CD4-positive, alpha-beta T cell treated with Interferon gamma for 1 hour (primary cell): ENCODE data around the gene KLRF2.

Experiments used
- DNase-seq: peaks from one replicate; pipeline ENCODE4 v3.0.0-alpha.2; 2020

Gene KLRF2

DNA sequence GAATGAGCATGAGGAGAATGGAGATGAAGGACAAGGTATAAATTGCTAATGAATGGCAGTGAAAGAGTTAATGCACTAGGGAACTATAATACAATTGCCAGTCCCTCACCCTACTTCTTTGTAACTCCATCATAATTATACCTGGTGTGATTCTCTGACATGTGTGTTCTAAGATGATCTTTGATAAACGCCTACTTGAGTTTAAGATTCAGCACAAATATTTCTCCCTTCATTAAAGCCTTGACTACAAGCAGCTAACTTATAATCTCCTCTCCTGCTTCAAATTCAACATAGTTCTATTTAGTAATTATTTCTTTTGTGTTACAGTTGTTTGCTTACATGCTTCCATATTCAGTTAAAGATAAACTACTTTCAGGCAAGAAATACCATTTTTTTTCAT lies 60.5 kb downstream of the KLRF2 start:
- DNase-seq = no peak

DNA sequence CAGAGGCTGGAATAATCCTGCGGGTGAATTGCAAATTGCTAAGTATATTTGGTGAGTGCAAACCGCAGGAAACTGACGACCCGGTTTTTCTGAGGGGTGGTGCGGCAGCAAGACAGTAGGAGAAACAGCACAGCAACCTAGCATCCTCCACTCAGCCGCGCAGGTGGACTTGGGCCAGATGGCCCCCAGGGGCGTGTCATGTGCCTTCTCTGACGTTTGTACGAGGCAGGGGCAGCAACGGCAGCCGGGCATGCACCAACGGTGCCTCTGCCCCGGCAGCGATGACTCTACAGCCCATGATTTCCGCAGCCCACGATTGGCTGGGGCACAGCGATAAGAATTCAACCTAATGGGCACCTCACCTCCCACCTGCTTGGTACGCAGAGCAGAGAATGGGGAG lies 62.0 kb downstream of the KLRF2 start:
- peak; percentile 74 for DNase-seq

DNA sequence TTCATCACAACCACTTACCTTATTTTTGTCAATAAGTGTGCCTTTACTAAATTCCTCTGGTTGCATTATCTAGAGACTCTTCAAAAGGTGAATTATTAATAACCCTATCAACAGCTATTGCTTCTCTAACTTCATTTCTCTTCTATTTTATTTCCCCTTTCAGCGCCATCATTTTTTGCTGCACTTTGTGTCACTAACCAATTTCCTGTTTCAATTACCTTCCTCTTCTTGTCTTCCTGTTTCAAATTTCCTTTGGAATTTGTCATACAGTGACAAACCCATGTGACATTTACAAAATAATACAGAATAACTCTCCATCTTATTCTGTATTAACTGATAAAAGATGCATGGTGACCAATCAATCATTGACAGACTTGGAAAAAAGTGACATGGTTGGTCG lies 63.1 kb downstream of the KLRF2 start:
- no peak for DNase-seq
